ENCODE results near the gene TSR1. TPM values are rescaled to one million over a fixed set of nuclear protein-coding genes. Genes with fewer than 3 reads are reported as not detected.

The TSR1 gene
- total RNA-seq, 1 experiment from 2014 or later, result 42.5 TPM

GRCh38 chr17:2366747-2367494, 30.7 kb upstream of the TSR1 start:
- POLR2A ChIA-PET (ENCODE audit: unreplicated experiment), result no interaction called here

GRCh38 chr17:2365132-2365531, 28.9 kb upstream of the TSR1 start:
- Histone ChIP-seq H4K20me1 (ENCODE audit: insufficient read depth) (no peaks in the 10 kb centered on the region), H3K79me2 (ENCODE audit: low read depth) (no peaks in the 10 kb centered on the region), H3K9me3 (ENCODE audit: insufficient read depth, low read depth) (no peaks in the 10 kb centered on the region), H3F3A (ENCODE audit: insufficient read depth, low read depth) (peaks cover 12% of the 10 kb centered on the region; the same call in 1 of the 2 replicates), H3K4me3 (no peak overlapping the region), H3K27me3 (ENCODE audit: insufficient read depth, low read depth) (no peaks in the 10 kb centered on the region), H3K9me2 (ENCODE audit: insufficient read depth) (no peaks in the 10 kb centered on the region), H3K27ac (no peak overlapping the region), H2AFZ (no peak overlapping the region), H3K4me2 (no peak overlapping the region), H3K4me1 (replicated peaks; ENCODE audit: insufficient read depth) (peaks cover 18% of the 10 kb centered on the region), H3K36me3 (ENCODE audit: low read depth) (no peaks in the 10 kb centered on the region)
- TF ChIP-seq CTCF (conservative IDR thresholded peaks at IDR 0.05) (no peak), EZH2 (IDR thresholded peaks at IDR 0.05; ENCODE audit: low read depth) (no peak)
- CTCF ChIA-PET, result no interaction called here
- BruUV-seq (replicated peaks), result no TSS peak
- POLR2A ChIA-PET (ENCODE audit: unreplicated experiment), result interaction anchor here (0.6 kb wide), 1 partner anchor 62 kb away, joined by 10 read pairs; the partner anchor contains the start of gene SMG6
- intact Hi-C loops (cut with micrococcal nuclease; ENCODE audit: unreplicated experiment), result no loop called here
- DNase-seq, result no peak

More at GRCh38 chr17:2366747-2367494, 30.7 kb upstream of the TSR1 start:
- Histone ChIP-seq H3F3A (ENCODE audit: insufficient read depth, low read depth) (no peaks in the 10 kb centered on the region), H3K4me3 (no peak overlapping the region), H3K79me2 (ENCODE audit: low read depth) (no peaks in the 10 kb centered on the region), H2AFZ (no peak overlapping the region), H3K27ac (no peak overlapping the region), H3K9me2 (ENCODE audit: insufficient read depth) (no peaks in the 10 kb centered on the region), H3K36me3 (ENCODE audit: low read depth) (no peaks in the 10 kb centered on the region), H4K20me1 (ENCODE audit: insufficient read depth) (no peaks in the 10 kb centered on the region), H3K4me1 (replicated peaks; ENCODE audit: insufficient read depth) (no peaks in the 10 kb centered on the region), H3K4me2 (no peak overlapping the region), H3K9me3 (ENCODE audit: insufficient read depth, low read depth) (no peaks in the 10 kb centered on the region), H3K27me3 (ENCODE audit: insufficient read depth, low read depth) (no peaks in the 10 kb centered on the region)
- no TSS peak for BruUV-seq (replicated peaks)
- no peak for DNase-seq
- TF ChIP-seq CTCF (conservative IDR thresholded peaks at IDR 0.05) (0 out of 2 replicates have a peak, but pooled peaks have one; percentile 30), EZH2 (IDR thresholded peaks at IDR 0.05; ENCODE audit: low read depth) (no peak)
- intact Hi-C loops (cut with micrococcal nuclease; ENCODE audit: unreplicated experiment), result no loop called here
- CTCF ChIA-PET, result interaction anchor here (0.5 to 0.7 kb wide), 2 partner anchors 28 to 244 kb away, joined by 5 to 8 read pairs; no protein-coding TSS in a partner anchor

- DNase-seq, result no peak
- Histone ChIP-seq H3K4me1 (replicated peaks; ENCODE audit: insufficient read depth) (peaks cover 21% of the 10 kb centered on the region), H3K27ac (no peak overlapping the region), H2AFZ (no peak overlapping the region), H3K9me3 (ENCODE audit: insufficient read depth, low read depth) (no peaks in the 10 kb centered on the region), H3K36me3 (ENCODE audit: low read depth) (no peaks in the 10 kb centered on the region), H3K4me3 (no peak overlapping the region), H3F3A (ENCODE audit: insufficient read depth, low read depth) (peaks cover 16% of the 10 kb centered on the region; the same call in 1 of the 2 replicates), H3K27me3 (ENCODE audit: insufficient read depth, low read depth) (no peaks in the 10 kb centered on the region), H3K79me2 (ENCODE audit: low read depth) (no peaks in the 10 kb centered on the region), H4K20me1 (ENCODE audit: insufficient read depth) (no peaks in the 10 kb centered on the region), H3K9me2 (ENCODE audit: insufficient read depth) (no peaks in the 10 kb centered on the region), H3K4me2 (no peak overlapping the region)
- ChIA-PET CTCF (no interaction called here), POLR2A (ENCODE audit: unreplicated experiment) (interaction anchor here (0.6 kb wide), 1 partner anchor 61 kb away, joined by 10 read pairs; the partner anchor contains the start of gene SMG6)
- no TSS peak for BruUV-seq (replicated peaks)
- intact Hi-C loops (cut with micrococcal nuclease; ENCODE audit: unreplicated experiment), result no loop called here
- TF ChIP-seq CTCF (conservative IDR thresholded peaks at IDR 0.05), result no peak
- TF ChIP-seq EZH2 (IDR thresholded peaks at IDR 0.05; ENCODE audit: low read depth), result no peak
These were observed 28.5 kb upstream of the TSR1 start for GRCh38 chr17:2364763-2365116.
